HFFc6 (cell line): Measurements from ENCODE around the gene MSH3. TPM values are rescaled to one million over a fixed set of nuclear protein-coding genes. Genes with fewer than 3 reads are reported as not detected.

Experiments
- DNase-seq: peaks from one replicate; pipeline ENCODE4 v3.0.0-alpha.2; 2018
- H3K27ac Mint-ChIP-seq: 2 replicates; pipeline ENCODE4 v1.8.0; 2020; ENCODE audit warnings: mild to moderate bottlenecking, mixed read lengths
- H3K27me3 Mint-ChIP-seq: 2 replicates; pipeline ENCODE4 v1.8.0; 2021; ENCODE audit warnings: mild to moderate bottlenecking, moderate library complexity, mixed read lengths; ENCODE audit not compliant: insufficient read depth
- H3K36me3 Mint-ChIP-seq: 2 replicates; pipeline ENCODE4 v1.8.0; 2021; ENCODE audit warnings: low read depth, mixed read lengths
- H3K4me1 Mint-ChIP-seq: 2 replicates; pipeline ENCODE4 v1.8.0; 2020; ENCODE audit warnings: low read depth, mixed read lengths
- H3K4me3 Mint-ChIP-seq: 2 replicates; pipeline ENCODE4 v1.8.0; 2020; ENCODE audit warnings: mild to moderate bottlenecking, moderate library complexity, mixed read lengths
- H3K9me3 Mint-ChIP-seq: 2 replicates; pipeline ENCODE4 v1.8.0; 2020; ENCODE audit warnings: mild to moderate bottlenecking, mixed read lengths
- CTCF ChIP-seq: fragments of 200-600 bp; sonication (generic); IDR thresholded peaks from 2 replicates; pipeline ENCODE4 v1.5.0; 2021; ENCODE audit warnings: antibody characterized with exemption, mild to moderate bottlenecking
- long read RNA-seq: library from polyadenylated mRNA; unstranded; transcript quantifications from one replicate; pipeline ENCODE4 v2.0.0, GENCODE V29; 2019
- total RNA-seq, 6 experiments: library from RNA; stranded (reverse); fragmentation: NEBNext Ultra II Directional; extraction: Animal tissue kit (Norgen Biotek cat#: 25700); gene quantifications; 2 replicates in 1 of 6; 3 replicates in 5 of 6; pipeline ENCODE4 v1.2.3, GENCODE V29; 2021

Gene MSH3
- 10 to 100 TPM; 13.6 to 14.9 (median 14.3) TPM for total RNA-seq
- long read RNA-seq, full-length matches to known transcripts, result 3 of 27 reads
- long read RNA-seq, partial matches to known transcripts, result 22 of 27 reads
- long read RNA-seq, other reads (novel, unspliced or antisense), result 2 of 27 reads

GRCh38 chr5:80654391-80655230 is at the start of gene MSH3, which contains the start of gene DHFR:
MSH3 (plus strand) TSS chr5:80654652; CDS start chr5:80654728, 76 bp downstream.
DHFR (minus strand) TSS chr5:80654983; CDS start chr5:80654489, 494 bp downstream.
- Mint-ChIP-seq H3K27ac (peak within 1 kb of the TSS; percentile 90), H3K9me3 (no peaks in the 10 kb centered on the region), H3K4me3 (peak within 1 kb of the TSS; percentile 97), H3K36me3 (peaks cover 13% of the 10 kb centered on the region), H3K27me3 (no peaks in the 10 kb centered on the region; the same call in 1 of the 2 replicates), H3K4me1 (peaks cover 38% of the 10 kb centered on the region)
- DNase-seq, result peak; percentile 71
- peak; percentile 55 for TF ChIP-seq CTCF

- H3K27me3 Mint-ChIP-seq, result peaks cover 3% of the 10 kb centered on the region; the same call in 1 of the 2 replicates
- H3K9me3 Mint-ChIP-seq, result no peaks in the 10 kb centered on the region
- H3K4me3 Mint-ChIP-seq, result no peak overlapping the region
- no peak overlapping the region for H3K27ac Mint-ChIP-seq
- DNase-seq, result no peak
- TF ChIP-seq CTCF, result no peak
- H3K36me3 Mint-ChIP-seq, result no peaks in the 10 kb centered on the region
- H3K4me1 Mint-ChIP-seq, result no peaks in the 10 kb centered on the region
Measured at GRCh38 chr5:80607343-80607742, 47.1 kb upstream of the MSH3 start.

GRCh38 chr5:80607832-80608231 is 46.6 kb upstream of the MSH3 start:
- Mint-ChIP-seq H3K27ac (no peak overlapping the region), H3K4me1 (no peaks in the 10 kb centered on the region), H3K4me3 (no peak overlapping the region), H3K27me3 (peaks cover 3% of the 10 kb centered on the region; the same call in 1 of the 2 replicates), H3K36me3 (no peaks in the 10 kb centered on the region), H3K9me3 (no peaks in the 10 kb centered on the region)
- TF ChIP-seq CTCF, result no peak
- DNase-seq, result no peak

GRCh38 chr5:80608731-80609130 is 45.7 kb upstream of the MSH3 start:
- no peaks in the 10 kb centered on the region for H3K36me3 Mint-ChIP-seq
- DNase-seq, result no peak
- no peak overlapping the region for H3K4me3 Mint-ChIP-seq
- H3K27me3 Mint-ChIP-seq, result peaks cover 1% of the 10 kb centered on the region; the same call in 1 of the 2 replicates
- H3K27ac Mint-ChIP-seq, result no peak overlapping the region
- H3K9me3 Mint-ChIP-seq, result no peaks in the 10 kb centered on the region
- no peaks in the 10 kb centered on the region for H3K4me1 Mint-ChIP-seq
- no peak for TF ChIP-seq CTCF

GRCh38 chr5:80609692-80610091 is 44.8 kb upstream of the MSH3 start:
- TF ChIP-seq CTCF, result no peak
- Mint-ChIP-seq H3K4me3 (no peak overlapping the region), H3K27me3 (peaks cover 1% of the 10 kb centered on the region; the same call in 1 of the 2 replicates), H3K9me3 (no peaks in the 10 kb centered on the region), H3K27ac (no peak overlapping the region), H3K36me3 (no peaks in the 10 kb centered on the region), H3K4me1 (no peaks in the 10 kb centered on the region)
- DNase-seq, result no peak
